Small intestine (tissue), 7 donors: ENCODE measurements around the gene GPC1. TPM values are rescaled to one million over a fixed set of nuclear protein-coding genes. Genes with fewer than 3 reads are reported as not detected.

ENCODE experiments used
- DNase-seq, 2 donors: peaks; one replicate each; pipeline versions ENCODE4 v3.0.0 to v3.0.0-alpha.2; 2013
- FAIRE-seq: peaks from 2 replicates; lab custom pipeline; 2012; peaks lifted over from hg19 to GRCh38; lab: Jason Lieb, UNC
- H3K27ac ChIP-seq, 3 donors: one replicate each; pipeline ENCODE4 v1.5.1; 2013; ENCODE audit warnings: low read length in 2 of 3, mild to moderate bottlenecking in 2 of 3, control low read depth in 1 of 3, inconsistent platforms in 1 of 3, low read depth in 1 of 3, moderate library complexity in 1 of 3
- H3K27me3 ChIP-seq, 3 donors: one replicate each; pipeline ENCODE4 v1.6.1; 2013; ENCODE audit warnings: low read length in 3 of 3, inconsistent platforms in 1 of 3; ENCODE audit not compliant: control insufficient read depth in 3 of 3, insufficient read depth in 3 of 3
- H3K36me3 ChIP-seq, 3 donors: one replicate each; pipeline ENCODE4 v1.6.1; 2013; ENCODE audit warnings: low read length in 3 of 3, inconsistent platforms in 1 of 3, low read depth in 1 of 3, mild to moderate bottlenecking in 1 of 3, moderate library complexity in 1 of 3; ENCODE audit not compliant: control insufficient read depth in 3 of 3, insufficient read depth in 2 of 3
- H3K4me1 ChIP-seq, 3 donors: one replicate each; pipeline ENCODE4 v1.6.1; 2013; ENCODE audit warnings: low read length in 2 of 3, inconsistent platforms in 1 of 3, low read depth in 1 of 3, mild to moderate bottlenecking in 1 of 3, moderate library complexity in 1 of 3; ENCODE audit not compliant: control insufficient read depth in 3 of 3, insufficient read depth in 2 of 3
- H3K4me3 ChIP-seq, 3 donors: one replicate each; pipeline ENCODE4 v1.5.1; 2013; ENCODE audit warnings: low read length in 3 of 3, control low read depth in 1 of 3, inconsistent platforms in 1 of 3, low read depth in 1 of 3, mild to moderate bottlenecking in 1 of 3, moderate library complexity in 1 of 3
- H3K9me3 ChIP-seq, 2 donors: one replicate each; pipeline ENCODE4 v1.6.1; 2013; ENCODE audit warnings: low read depth in 1 of 2, low read length in 1 of 2; ENCODE audit not compliant: control insufficient read depth in 2 of 2, insufficient read depth in 1 of 2
- WGBS, 3 donors: extraction: QIAGEN DNeasy Blood & Tissue Kit; methylation state at CpG; one replicate each; pipeline ENCODE4 v1.1.7; 2013; 5-methylcytosine and 5-hydroxymethylcytosine counted together
- polyA plus RNA-seq, 4 donors: library from polyadenylated mRNA; stranded (reverse) in 3 of 4; unstranded in 1 of 4; fragments of 200-250 nt in 3 of 4; fragments of 120-200 nt in 1 of 4; gene quantifications; one replicate each; pipeline versions ENCODE4 v1.2.1 to v1.2.3, GENCODE V29; 2013
- donor health status: healthy with polysubstance abuse.
- donor health status: control.
- donor health status: control.
- donor health status: Bipolar disorder and iron deficiency.
- donor health status: healthy.

Gene GPC1
- polyA plus RNA-seq, 4 donors = 0.89 to 15.5 (median 4.8) TPM

DNA sequence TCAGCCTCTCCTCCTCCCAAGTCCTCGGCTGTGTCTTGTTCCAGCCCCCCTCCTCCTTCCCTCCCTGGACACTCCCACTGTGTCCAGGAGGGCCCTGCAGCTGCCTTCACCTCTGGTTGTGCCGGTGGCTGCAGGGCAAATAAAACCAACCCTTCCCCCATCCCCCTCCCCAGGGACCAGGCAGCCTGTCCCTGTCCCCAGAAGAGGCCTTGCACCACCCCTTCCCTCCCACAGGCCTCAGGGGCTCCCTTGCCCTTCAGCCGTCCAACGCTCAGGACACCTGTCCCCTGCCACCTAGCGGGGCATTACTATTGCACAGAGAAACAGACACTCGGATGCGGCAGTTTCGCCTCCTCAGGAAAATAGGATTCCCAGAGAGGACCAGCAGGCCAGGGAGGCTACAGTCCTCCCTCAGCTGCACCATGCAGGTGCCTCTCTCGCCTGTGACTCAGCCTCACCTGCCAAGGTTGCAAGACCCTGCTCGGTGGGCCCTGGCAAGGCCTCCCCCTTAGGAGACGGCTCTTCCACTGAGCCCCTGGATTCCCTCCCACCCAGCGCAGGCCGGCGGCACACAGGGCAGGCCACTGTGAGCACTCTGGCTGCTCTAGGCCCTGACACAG, 5.5 kb upstream of the GPC1 start:
- no peak overlapping the region for H3K4me3 ChIP-seq
- H3K36me3 ChIP-seq = no peaks in the 10 kb centered on the region
- H3K27ac ChIP-seq = no peak overlapping the region
- peaks cover 1 to 16% (median 10%) of the 10 kb centered on the region in 3 donors for H3K27me3 ChIP-seq
- FAIRE-seq (no peak), DNase-seq (no peak)
- peaks cover 0 to 8% of the 10 kb centered on the region in 2 donors for H3K9me3 ChIP-seq
- peaks cover 0 to 2% (median 0%) of the 10 kb centered on the region in 3 donors for H3K4me1 ChIP-seq
- WGBS, 3 donors = 59 to 78% (median 66%) methylated on average over 14 of the region's 14 CpGs

DNA sequence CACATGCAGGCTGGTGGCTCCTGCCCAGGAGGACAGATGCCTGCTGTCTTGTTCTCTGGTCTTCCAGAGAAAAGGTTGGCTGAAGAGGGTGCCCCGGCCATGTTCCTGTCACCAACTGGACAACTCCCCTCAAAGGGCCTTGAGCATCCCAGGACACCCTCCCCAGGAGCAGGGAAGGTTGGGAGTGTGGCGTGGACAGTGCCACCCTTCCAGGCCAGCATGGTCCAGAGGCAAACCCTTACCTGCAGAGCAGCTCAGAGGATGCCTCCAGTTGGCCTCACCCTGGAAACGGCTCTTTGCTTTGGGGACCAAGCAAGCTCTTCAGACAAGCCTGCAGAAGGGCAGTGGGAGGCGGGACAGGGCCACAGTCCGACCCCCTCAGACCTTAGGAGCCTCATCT, 4.9 kb upstream of the GPC1 start:
- no peak overlapping the region for H3K4me3 ChIP-seq
- peaks cover 0 to 16% (median 10%) of the 10 kb centered on the region in 3 donors for H3K27me3 ChIP-seq
- H3K36me3 ChIP-seq = no peaks in the 10 kb centered on the region
- peaks cover 0 to 3% of the 10 kb centered on the region in 2 donors for H3K9me3 ChIP-seq
- FAIRE-seq (no peak), DNase-seq (no peak)
- 70 to 81% (median 79%) methylated on average over 5 of the region's 5 CpGs for WGBS, 3 donors
- H3K4me1 ChIP-seq = peaks cover 0 to 2% (median 0%) of the 10 kb centered on the region in 3 donors
- H3K27ac ChIP-seq = no peak overlapping the region

DNA sequence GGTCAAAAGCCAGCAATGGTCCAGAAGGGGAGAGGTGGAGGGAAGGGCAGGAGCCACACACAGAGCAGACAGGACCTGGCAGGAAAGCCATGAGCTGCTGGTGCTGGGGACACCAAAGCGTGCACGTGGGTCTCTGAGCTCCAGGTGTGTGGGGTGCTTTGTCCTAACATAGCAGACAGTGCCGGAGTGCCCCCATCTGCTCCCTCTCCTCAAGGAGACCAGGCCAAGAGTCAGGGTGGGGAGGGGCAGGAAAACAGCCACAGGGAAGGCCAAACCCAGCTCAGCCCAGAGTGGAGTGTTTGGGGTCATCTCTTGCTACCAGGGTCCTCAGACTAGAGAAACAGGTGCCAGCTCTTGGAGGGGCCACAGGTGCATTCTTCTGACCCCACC, 4.2 kb upstream of the GPC1 start:
- Histone ChIP-seq H3K4me1 (peaks cover 0 to 2% (median 0%) of the 10 kb centered on the region in 3 donors), H3K4me3 (no peak overlapping the region), H3K27me3 (peaks cover 0 to 16% (median 10%) of the 10 kb centered on the region in 3 donors), H3K36me3 (no peaks in the 10 kb centered on the region), H3K9me3 (no peaks in the 10 kb centered on the region), H3K27ac (no peak overlapping the region)
- FAIRE-seq = no peak
- 62 to 89% (median 75%) methylated on average over 3 of the region's 3 CpGs for WGBS, 3 donors
- no peak for DNase-seq

DNA sequence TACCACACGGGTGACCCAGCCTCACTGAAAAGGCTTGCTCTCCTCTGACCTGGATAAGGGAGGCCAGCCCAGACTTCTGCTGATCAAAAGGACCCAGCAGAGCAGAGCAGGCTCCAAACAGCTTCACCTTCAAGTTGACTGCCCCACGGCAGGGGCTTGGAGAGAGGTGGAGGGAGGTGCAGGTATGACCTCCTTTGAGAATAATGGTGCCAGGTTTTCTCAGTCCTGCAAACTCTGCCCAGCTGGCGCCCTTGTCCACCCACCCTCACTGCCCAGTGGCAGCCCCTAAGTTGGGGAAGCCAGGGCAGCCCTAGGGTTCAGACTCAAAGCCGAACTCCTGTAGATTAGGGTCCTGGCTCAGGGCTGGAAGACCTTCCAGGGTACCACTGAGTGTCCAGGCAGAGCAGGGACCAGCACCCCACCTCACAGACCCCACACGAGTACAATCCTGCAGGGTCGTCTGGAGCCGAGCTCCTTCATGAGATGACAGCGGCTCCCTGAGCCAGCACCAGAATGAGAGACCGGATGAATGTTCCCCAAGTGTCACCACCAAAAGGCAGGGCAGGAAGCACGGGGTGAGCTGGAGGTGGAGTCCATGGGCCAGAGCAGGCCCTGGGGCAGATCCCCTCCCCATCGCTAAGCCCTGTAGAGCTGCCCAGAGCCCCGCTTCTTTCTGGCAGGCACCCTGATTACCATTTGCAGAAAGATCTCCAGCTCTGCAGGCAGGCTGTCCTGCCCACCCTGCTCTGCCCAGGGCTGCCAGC, 3.6 kb upstream of the GPC1 start:
- 61 to 75% (median 69%) methylated on average over 12 of the region's 12 CpGs for WGBS, 3 donors
- H3K4me3 ChIP-seq = no peak overlapping the region
- FAIRE-seq (no peak), DNase-seq (no peak)
- no peaks in the 10 kb centered on the region for H3K36me3 ChIP-seq
- no peaks in the 10 kb centered on the region for H3K9me3 ChIP-seq
- peaks cover 0 to 21% (median 13%) of the 10 kb centered on the region in 3 donors for H3K27me3 ChIP-seq
- no peak overlapping the region for H3K27ac ChIP-seq
- peaks cover 2% of the 10 kb centered on the region in 3 donors for H3K4me1 ChIP-seq

DNA sequence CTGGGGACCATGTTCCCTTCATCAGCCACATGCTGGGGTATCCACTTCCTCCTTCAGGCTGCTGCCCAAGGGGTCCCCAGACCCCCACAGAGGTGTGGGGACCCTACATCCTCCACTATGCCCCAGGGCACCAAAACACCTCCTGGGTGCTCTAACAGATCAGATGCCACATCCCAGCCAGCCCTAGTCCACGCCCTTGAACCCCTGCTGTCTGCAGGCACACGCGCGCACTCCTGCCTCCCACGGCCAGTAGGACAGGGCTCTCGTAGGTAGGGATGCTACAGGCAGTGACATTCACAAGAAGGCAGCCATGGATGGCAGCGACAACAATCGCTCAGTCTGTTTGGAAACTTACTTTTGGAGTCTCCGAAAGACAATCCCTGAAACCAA, 3.0 kb upstream of the GPC1 start:
- no peak overlapping the region for H3K4me3 ChIP-seq
- no peaks in the 10 kb centered on the region for H3K9me3 ChIP-seq
- no peak for FAIRE-seq
- H3K36me3 ChIP-seq = no peaks in the 10 kb centered on the region
- 76 to 83% (median 78%) methylated on average over 9 of the region's 9 CpGs for WGBS, 3 donors
- peaks cover 1 to 27% (median 17%) of the 10 kb centered on the region in 3 donors for H3K27me3 ChIP-seq
- no peak for DNase-seq
- H3K4me1 ChIP-seq = peaks cover 2% of the 10 kb centered on the region in 3 donors
- H3K27ac ChIP-seq = no peak overlapping the region

DNA sequence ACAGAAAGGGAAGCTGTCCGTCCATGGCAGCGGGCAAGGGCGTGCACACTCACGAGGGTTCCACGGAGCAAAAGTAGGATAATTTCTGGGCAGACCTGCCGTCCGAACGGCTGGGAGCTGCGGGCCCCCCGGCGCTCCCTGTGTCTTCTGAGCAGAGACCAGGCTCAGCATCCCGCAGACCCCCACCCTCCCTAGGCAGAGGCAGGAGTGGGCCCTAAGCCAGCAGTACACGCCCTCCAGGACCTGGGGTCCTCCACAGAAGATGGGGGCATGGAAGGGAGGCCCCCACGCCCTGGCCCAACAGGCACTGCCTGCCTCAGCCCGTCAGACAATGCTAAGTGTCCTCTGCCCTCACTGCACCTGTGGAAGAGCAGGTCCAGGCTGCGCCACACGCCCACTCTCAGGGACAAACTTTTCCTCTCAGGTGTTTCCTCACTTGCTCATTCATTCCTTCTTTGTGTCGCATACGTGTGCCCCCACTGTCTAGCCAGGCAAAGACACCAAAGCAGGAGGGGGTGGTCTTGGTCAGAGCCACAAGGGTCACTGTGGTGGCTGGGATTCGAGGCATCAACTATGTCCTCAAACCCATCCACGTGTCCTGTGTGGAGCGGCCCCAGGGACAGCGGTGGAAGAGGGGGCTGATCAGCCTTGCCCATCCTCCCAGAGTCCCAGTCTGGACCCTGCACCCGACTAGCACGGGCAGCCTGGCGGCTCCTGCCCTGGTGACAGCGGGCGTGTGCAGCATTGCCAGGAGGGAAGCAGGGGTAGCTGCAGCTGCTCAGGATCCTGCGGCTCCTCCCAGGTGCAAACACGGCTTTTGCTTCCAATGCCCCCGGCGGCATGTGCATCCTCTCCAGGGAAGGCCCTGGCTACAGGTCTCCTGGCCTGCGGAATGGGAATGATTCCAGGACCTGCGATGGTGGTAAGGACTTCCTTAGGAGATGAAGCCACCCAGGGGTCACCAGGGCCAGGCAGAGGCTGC, 2.4 kb upstream of the GPC1 start:
- H3K27ac ChIP-seq = peak overlapping the region in 1 of 3 donors; percentile 60
- 59 to 77% (median 60%) methylated on average over 33 to 34 of the region's 34 CpGs for WGBS, 3 donors
- FAIRE-seq (no peak), DNase-seq (no peak)
- no peaks in the 10 kb centered on the region for H3K9me3 ChIP-seq
- H3K4me3 ChIP-seq = no peak overlapping the region
- peaks cover 2% of the 10 kb centered on the region in 3 donors for H3K4me1 ChIP-seq
- H3K27me3 ChIP-seq = peaks cover 7 to 34% (median 17%) of the 10 kb centered on the region in 3 donors
- no peaks in the 10 kb centered on the region for H3K36me3 ChIP-seq

DNA sequence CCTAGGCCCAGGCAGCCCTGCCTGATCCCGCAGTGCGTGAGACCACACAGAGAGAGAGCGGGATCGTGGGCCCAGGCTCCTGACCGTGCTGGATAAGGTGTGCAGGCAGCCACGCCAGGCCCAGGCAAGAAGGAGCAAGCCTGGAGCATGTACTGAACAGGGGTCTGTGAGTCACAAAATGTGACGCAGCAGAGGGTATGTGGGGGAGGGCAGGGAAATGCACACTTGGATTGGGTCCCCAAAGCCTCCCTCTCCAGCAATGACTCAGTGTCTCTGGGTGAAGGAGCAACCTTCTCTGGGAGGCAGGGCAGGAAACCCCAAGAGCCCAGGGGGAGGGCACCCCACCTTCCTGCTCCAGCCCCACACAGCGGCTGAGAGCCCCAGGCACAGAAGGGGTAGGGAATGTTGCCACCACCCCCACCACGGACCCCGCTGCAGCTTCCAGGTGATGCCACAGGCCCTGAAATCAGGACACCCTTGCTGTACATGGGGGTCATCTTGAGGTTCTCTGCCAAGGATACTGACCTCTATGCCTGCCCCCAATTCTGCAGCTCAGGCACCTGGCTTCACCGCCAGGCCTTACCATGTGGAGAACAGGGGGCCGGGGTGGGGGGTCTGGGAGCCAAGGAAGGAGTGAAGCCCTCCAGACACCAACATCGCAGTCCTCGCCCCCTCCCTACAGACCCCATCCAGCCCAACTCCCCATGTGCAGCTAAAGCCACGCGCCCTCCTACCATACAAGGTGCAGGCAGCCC, 1.3 kb upstream of the GPC1 start:
- Histone ChIP-seq H3K27me3 (peaks cover 7 to 35% (median 17%) of the 10 kb centered on the region in 3 donors), H3K36me3 (no peaks in the 10 kb centered on the region), H3K27ac (peak overlapping the region in 1 of 3 donors; percentile 60), H3K4me3 (peak overlapping the region in 2 of 3 donors; percentile 34 to 71), H3K9me3 (no peaks in the 10 kb centered on the region), H3K4me1 (peaks cover 2% of the 10 kb centered on the region in 3 donors)
- WGBS, 3 donors = 68 to 80% (median 71%) methylated on average over 16 of the region's 16 CpGs
- no peak for DNase-seq
- no peak for FAIRE-seq
